ENCODE results near the gene AHCYL1. TPM values are rescaled to one million over a fixed set of nuclear protein-coding genes. Genes with fewer than 3 reads are reported as not detected.

Gene AHCYL1
- total and polyA plus RNA-seq, 4 donors, result 24.9 to 40.7 (median 30.3) TPM

DNA sequence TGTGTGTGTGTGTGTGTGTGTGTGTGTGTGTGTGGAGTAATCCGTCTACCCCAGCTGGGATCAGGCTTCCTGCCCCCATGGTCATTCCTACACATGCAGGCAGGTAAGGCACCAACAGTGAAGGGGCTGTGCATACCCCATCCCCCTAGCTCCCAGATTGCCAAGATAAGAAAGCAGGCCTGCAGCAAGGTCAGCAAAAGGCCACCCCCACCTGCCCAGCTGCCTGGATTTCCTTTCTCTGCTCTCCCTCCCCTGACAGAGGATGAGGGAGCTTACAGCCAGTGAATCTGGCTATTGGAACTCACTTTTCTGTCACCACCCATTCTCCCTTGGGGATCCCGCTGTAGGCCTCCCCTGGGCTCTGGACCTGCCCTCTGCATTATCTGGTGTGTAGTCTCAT is 78.0 kb downstream of the AHCYL1 start:
- WGBS, result 91% methylated on average over 2 of the region's 2 CpGs

GRCh38 chr1:110063781-110064180 is 79.2 kb downstream of the AHCYL1 start:
- 86% methylated on average over 4 of the region's 4 CpGs for WGBS
- H3K9me3 ChIP-seq (ENCODE audit: control insufficient read depth in 4 of 4, low read length in 3 of 4), result peaks cover 0 to 13% (median 3%) of the 10 kb centered on the region in 4 donors
- DNase-seq (ENCODE audit: low spot score), result no peak
- peaks cover 0 to 19% (median 12%) of the 10 kb centered on the region in 4 donors for H3K27me3 ChIP-seq (ENCODE audit: control insufficient read depth in 4 of 4, insufficient read depth in 4 of 4, low read length in 3 of 4)
- H3K27ac ChIP-seq (ENCODE audit: low read depth in 1 of 2, low read length in 2 of 2), result no peak overlapping the region
- no peaks in the 10 kb centered on the region for H3K36me3 ChIP-seq (ENCODE audit: control insufficient read depth in 4 of 4, insufficient read depth in 3 of 4, low read depth in 1 of 4, low read length in 3 of 4)
- no peak overlapping the region for H3K4me3 ChIP-seq (ENCODE audit: low read depth in 1 of 3, low read length in 3 of 3)
- peaks cover 0 to 6% (median 2%) of the 10 kb centered on the region in 4 donors for H3K4me1 ChIP-seq (ENCODE audit: control insufficient read depth in 4 of 4, insufficient read depth in 4 of 4, low read length in 3 of 4)
- H3K9ac ChIP-seq (ENCODE audit: low read depth in 1 of 2, low read length in 2 of 2), result no peak overlapping the region
- no peak for TF ChIP-seq GABPA (IDR thresholded peaks at IDR 0.05 in 1 of 2, conservative IDR thresholded peaks at IDR 0.05 in 1 of 2)
- no peak for TF ChIP-seq EGR1 (IDR thresholded peaks at IDR 0.05; ENCODE audit: low read depth in 2 of 2)
- TF ChIP-seq HNF4A (conservative IDR thresholded peaks at IDR 0.05), result no peak
- TF ChIP-seq CTCF (IDR thresholded peaks at IDR 0.05; ENCODE audit: low read depth, low read length, missing input control), result no peak
- no peak for TF ChIP-seq NR2F2 (IDR thresholded peaks at IDR 0.05)
- TF ChIP-seq ATF3 (IDR thresholded peaks at IDR 0.05), result no peak
- TF ChIP-seq RAD21 (IDR thresholded peaks at IDR 0.05), result no peak
- TF ChIP-seq SP1 (IDR thresholded peaks at IDR 0.05), result no peak
- TF ChIP-seq, protein P1, sequence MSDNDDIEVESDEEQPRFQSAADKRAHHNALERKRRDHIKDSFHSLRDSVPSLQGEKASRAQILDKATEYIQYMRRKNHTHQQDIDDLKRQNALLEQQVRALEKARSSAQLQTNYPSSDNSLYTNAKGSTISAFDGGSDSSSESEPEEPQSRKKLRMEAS (IDR thresholded peaks at IDR 0.05), result no peak
- no peak for TF ChIP-seq FOXA1 (IDR thresholded peaks at IDR 0.05)
- no peak for TF ChIP-seq HNF4G (IDR thresholded peaks at IDR 0.05)
- no peak for TF ChIP-seq JUND (IDR thresholded peaks at IDR 0.05)

More for the DNA sequence above, 78.0 kb downstream of the AHCYL1 start:
- no peak for DNase-seq (ENCODE audit: low spot score)
- Histone ChIP-seq H3K9me3 (ENCODE audit: control insufficient read depth in 4 of 4, low read length in 3 of 4) (peaks cover 0 to 2% (median 0%) of the 10 kb centered on the region in 4 donors), H3K9ac (ENCODE audit: low read depth in 1 of 2, low read length in 2 of 2) (no peak overlapping the region), H3K27ac (ENCODE audit: low read depth in 1 of 2, low read length in 2 of 2) (no peak overlapping the region), H3K36me3 (ENCODE audit: control insufficient read depth in 4 of 4, insufficient read depth in 3 of 4, low read depth in 1 of 4, low read length in 3 of 4) (peaks cover 0 to 8% (median under 1%) of the 10 kb centered on the region in 4 donors), H3K27me3 (ENCODE audit: control insufficient read depth in 4 of 4, insufficient read depth in 4 of 4, low read length in 3 of 4) (peaks cover 0 to 10% (median 3%) of the 10 kb centered on the region in 4 donors), H3K4me3 (ENCODE audit: low read depth in 1 of 3, low read length in 3 of 3) (no peak overlapping the region), H3K4me1 (ENCODE audit: control insufficient read depth in 4 of 4, insufficient read depth in 4 of 4, low read length in 3 of 4) (peaks cover 0 to 3% (median 0%) of the 10 kb centered on the region in 4 donors)
- TF ChIP-seq, protein P1 (IDR thresholded peaks at IDR 0.05), result no peak
- TF ChIP-seq HNF4G (IDR thresholded peaks at IDR 0.05) (no peak), JUND (IDR thresholded peaks at IDR 0.05) (no peak), EGR1 (IDR thresholded peaks at IDR 0.05; ENCODE audit: low read depth in 2 of 2) (no peak), NR2F2 (IDR thresholded peaks at IDR 0.05) (no peak), FOXA1 (IDR thresholded peaks at IDR 0.05) (no peak), ZBTB33 (IDR thresholded peaks at IDR 0.05) (no peak), FOXA2 (IDR thresholded peaks at IDR 0.05) (no peak), RXRA (IDR thresholded peaks at IDR 0.05) (no peak), GABPA (IDR thresholded peaks at IDR 0.05 in 1 of 2, conservative IDR thresholded peaks at IDR 0.05 in 1 of 2) (no peak), ATF3 (IDR thresholded peaks at IDR 0.05) (no peak), HNF4A (conservative IDR thresholded peaks at IDR 0.05) (no peak), REST (IDR thresholded peaks at IDR 0.05) (no peak)
